Measurements from ENCODE around the gene COPS2.

- TF ChIP-seq CTCF (IDR thresholded peaks at IDR 0.05), result no peak
- no peak for TF ChIP-seq POLR2A (IDR thresholded peaks at IDR 0.05)
Measured at GRCh38 chr15:49120832-49121231, 34.6 kb downstream of the COPS2 start.
